Loucy (cell line): Measurements from ENCODE around the gene LGR4.
"Not testable (repeated sequence)": the region's sequence is repeated elsewhere in the genome, so short reads cannot be mapped to it uniquely, and the experiment has no call there.

Experiments used
- H2AFZ ChIP-seq: fragments of 200-600 bp; sonication (generic); 2 replicates; pipeline ENCODE4 v1.6.0; 2016; ENCODE audit warnings: antibody characterized with exemption, mild to moderate bottlenecking, low read length, moderate library complexity
- H3F3A ChIP-seq: fragments of 200-600 bp; 2 replicates; pipeline ENCODE4 v1.6.0; 2016; ENCODE audit warnings: antibody characterized with exemption, low read depth, mild to moderate bottlenecking
- H3K27me3 ChIP-seq: fragments of 200-600 bp; sonication (generic); 2 replicates; pipeline ENCODE4 v1.6.1; 2014; ENCODE audit warnings: low read length, mild to moderate bottlenecking; ENCODE audit not compliant: insufficient read depth, poor library complexity, severe bottlenecking
- H3K36me3 ChIP-seq: fragments of 200-600 bp; sonication (generic); 2 replicates; pipeline ENCODE4 v1.6.1; 2016; ENCODE audit warnings: low read length; ENCODE audit not compliant: insufficient read depth
- H3K4me1 ChIP-seq: fragments of 200-600 bp; sonication (generic); 2 replicates; pipeline ENCODE4 v1.5.1; 2014; ENCODE audit warnings: low read length, mild to moderate bottlenecking; ENCODE audit not compliant: insufficient read depth, poor library complexity, severe bottlenecking
- H3K4me2 ChIP-seq: fragments of 200-600 bp; sonication (generic); 2 replicates; pipeline ENCODE4 v1.6.0; 2014; ENCODE audit warnings: antibody characterized with exemption, low read length, low read depth, mild to moderate bottlenecking; ENCODE audit not compliant: poor library complexity, severe bottlenecking
- H3K4me3 ChIP-seq: fragments of 200-600 bp; sonication (generic); 2 replicates; pipeline ENCODE4 v1.5.1; 2014; ENCODE audit warnings: low read length, mild to moderate bottlenecking, mixed read lengths; ENCODE audit not compliant: poor library complexity, severe bottlenecking
- H3K79me2 ChIP-seq: fragments of 200-600 bp; sonication (generic); 2 replicates; pipeline ENCODE4 v1.6.1; 2014; ENCODE audit warnings: low read length; ENCODE audit not compliant: insufficient read depth
- H3K9ac ChIP-seq: fragments of 200-600 bp; sonication (generic); 2 replicates; pipeline ENCODE4 v1.6.0; 2014; ENCODE audit warnings: mild to moderate bottlenecking, low read depth, low read length, moderate library complexity; ENCODE audit not compliant: poor library complexity, severe bottlenecking
- H3K9me2 ChIP-seq: fragments of 200-600 bp; sonication (generic); replicated peaks from 2 replicates; pipeline ENCODE4 v1.6.1; 2016; ENCODE audit warnings: low read depth, low read length, mixed read lengths
- H3K9me3 ChIP-seq: fragments of 200-600 bp; sonication (generic); 2 replicates; pipeline ENCODE4 v1.6.1; 2014; ENCODE audit warnings: mild to moderate bottlenecking, antibody characterized with exemption, low read length, low read depth; ENCODE audit not compliant: insufficient read depth
- H4K20me1 ChIP-seq: fragments of 200-600 bp; sonication (generic); 2 replicates; pipeline ENCODE4 v1.6.0; 2014; ENCODE audit warnings: antibody characterized with exemption, low read length, mild to moderate bottlenecking; ENCODE audit not compliant: insufficient read depth, poor library complexity, severe bottlenecking
- CTCF ChIP-seq: fragments of 200-600 bp; sonication (generic); conservative IDR thresholded peaks from 2 replicates; pipeline ENCODE4 v1.5.1; 2014; ENCODE audit warnings: mild to moderate bottlenecking, antibody characterized with exemption, low read length
- EZH2phosphoT487 ChIP-seq: fragments of 200-600 bp; IDR thresholded peaks from 2 replicates; pipeline ENCODE4 v1.6.1; 2018; ENCODE audit warnings: antibody characterized with exemption, mild to moderate bottlenecking, moderate library complexity, borderline replicate concordance

The LGR4 gene

GRCh38 chr11:27328614-27329013 is 144.0 kb downstream of the LGR4 start:
- Histone ChIP-seq H3K79me2 (no peaks in the 10 kb centered on the region), H3K36me3 (no peaks in the 10 kb centered on the region), H3K9ac (no peak overlapping the region), H3K9me3 (no peaks in the 10 kb centered on the region), H4K20me1 (no peaks in the 10 kb centered on the region), H3K4me2 (no peak overlapping the region), H3K27me3 (no peaks in the 10 kb centered on the region), H3K4me1 (peaks cover 7% of the 10 kb centered on the region), H3K9me2 (no peaks in the 10 kb centered on the region), H3F3A (no peaks in the 10 kb centered on the region), H2AFZ (no peak overlapping the region), H3K4me3 (no peak overlapping the region)
- TF ChIP-seq EZH2phosphoT487, result no peak
- TF ChIP-seq CTCF, result no peak

GRCh38 chr11:27327064-27327463 is 145.5 kb downstream of the LGR4 start:
- H3K4me1 ChIP-seq, H4K20me1 ChIP-seq, H3K36me3 ChIP-seq, H3K27me3 ChIP-seq, H3K9me3 ChIP-seq, H3K79me2 ChIP-seq, H3K4me3 ChIP-seq, H2AFZ ChIP-seq, H3K9ac ChIP-seq, H3K4me2 ChIP-seq, H3K9me2 ChIP-seq, H3F3A ChIP-seq: not testable (repeated sequence)

- not testable (repeated sequence) for H4K20me1 ChIP-seq, H3K36me3 ChIP-seq, H3K9ac ChIP-seq, H3K27me3 ChIP-seq, H3K4me1 ChIP-seq, H3K79me2 ChIP-seq, H3K4me2 ChIP-seq, H3K4me3 ChIP-seq, H3K9me3 ChIP-seq, H3K9me2 ChIP-seq, H2AFZ ChIP-seq, H3F3A ChIP-seq
These were observed 150.4 kb downstream of the LGR4 start for GRCh38 chr11:27322196-27322595.

- not testable (repeated sequence) for H3K27me3 ChIP-seq, H3K36me3 ChIP-seq, H3K9me2 ChIP-seq, H3K4me2 ChIP-seq, H2AFZ ChIP-seq, H3K9me3 ChIP-seq, H3K4me3 ChIP-seq, H4K20me1 ChIP-seq, H3K79me2 ChIP-seq, H3F3A ChIP-seq, H3K9ac ChIP-seq, H3K4me1 ChIP-seq
These were observed 151.2 kb downstream of the LGR4 start for GRCh38 chr11:27321340-27321739.

- Histone ChIP-seq H3F3A (no peaks in the 10 kb centered on the region), H2AFZ (no peak overlapping the region), H4K20me1 (no peaks in the 10 kb centered on the region), H3K9ac (no peak overlapping the region), H3K4me1 (no peaks in the 10 kb centered on the region), H3K27me3 (no peaks in the 10 kb centered on the region), H3K9me3 (no peaks in the 10 kb centered on the region), H3K4me2 (no peak overlapping the region), H3K79me2 (no peaks in the 10 kb centered on the region), H3K4me3 (no peak overlapping the region), H3K9me2 (no peaks in the 10 kb centered on the region), H3K36me3 (no peaks in the 10 kb centered on the region)
- TF ChIP-seq CTCF, result no peak
- TF ChIP-seq EZH2phosphoT487, result no peak
These were observed 153.5 kb downstream of the LGR4 start for GRCh38 chr11:27319072-27319471.
